LNCaP clone FGC (cell line): ENCODE measurements around the gene IL19.

Source experiments
- DNase-seq: peaks from one replicate; pipeline ENCODE4 v3.0.0-alpha.2; 2011; ENCODE audit warnings: low read depth
- H3K4me3 ChIP-seq: 2 replicates; pipeline ENCODE4 v1.5.1; 2011; ENCODE audit warnings: mild to moderate bottlenecking, low read depth, low read length, control low read depth
- CTCF ChIP-seq: IDR thresholded peaks from 2 replicates; pipeline ENCODE4 v1.5.1; 2012; ENCODE audit warnings: mild to moderate bottlenecking; ENCODE audit not compliant: control insufficient read depth, insufficient read depth; ENCODE audit errors: extremely low read depth

Gene IL19

GRCh38 chr1:206808615-206809014 is 38.0 kb downstream of the IL19 start:
- no peak overlapping the region for H3K4me3 ChIP-seq
- TF ChIP-seq CTCF: no peak
- no peak for DNase-seq

DNA sequence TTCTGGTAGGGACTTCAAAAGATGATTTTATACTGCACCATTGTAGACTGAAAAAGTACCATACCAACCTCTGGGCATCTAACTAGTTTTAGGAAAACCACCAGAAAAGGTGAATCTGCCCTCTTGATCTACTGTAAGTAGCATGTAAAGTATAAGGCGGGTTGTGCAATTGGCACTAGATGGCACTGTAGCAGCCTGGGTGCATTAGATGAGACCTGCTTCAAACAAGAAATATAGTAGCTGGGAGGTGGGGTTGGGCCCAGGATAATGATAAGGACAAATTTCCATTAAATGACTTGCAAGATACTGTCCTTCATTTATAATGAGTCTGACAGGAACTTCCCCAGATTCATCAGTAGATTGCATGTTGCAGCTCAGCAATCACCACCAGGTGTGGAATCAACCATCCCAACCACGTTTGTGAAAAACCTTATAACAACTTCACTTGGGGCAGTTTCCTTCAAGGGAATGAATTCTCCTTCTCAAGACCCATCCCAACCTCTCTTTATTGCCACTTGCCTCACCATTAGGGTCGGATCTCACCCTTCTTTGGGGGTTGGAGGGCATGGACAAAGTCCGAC is 39.0 kb downstream of the IL19 start:
- DNase-seq: peak; percentile 10
- no peak overlapping the region for H3K4me3 ChIP-seq
- TF ChIP-seq CTCF: peak; percentile 73

DNA sequence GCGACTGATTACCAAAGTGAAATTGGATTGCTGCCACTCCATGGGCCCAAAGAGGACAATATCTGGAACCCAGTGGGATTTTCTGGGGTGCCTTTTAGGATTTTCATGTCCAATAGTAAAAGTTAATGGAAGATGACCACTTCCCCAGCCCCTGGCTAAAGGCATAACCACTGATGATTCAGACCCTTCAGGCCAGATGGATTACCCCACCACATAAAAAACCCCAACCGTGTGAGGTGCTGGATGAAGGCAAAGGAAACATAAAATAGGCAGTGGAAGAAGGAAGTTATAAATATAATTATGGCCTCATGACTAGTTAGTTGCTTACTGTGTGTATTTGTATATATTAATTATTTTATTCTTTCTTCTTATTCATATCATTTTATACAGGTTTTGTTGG is 41.9 kb downstream of the IL19 start:
- no peak for DNase-seq
- no peak overlapping the region for H3K4me3 ChIP-seq
- no peak for TF ChIP-seq CTCF

- H3K4me3 ChIP-seq: no peak overlapping the region
- TF ChIP-seq CTCF: no peak
- DNase-seq: no peak
Measured at GRCh38 chr1:206814716-206815341, 44.3 kb downstream of the IL19 start.

- no peak for DNase-seq
Measured at GRCh38 chr1:206816390-206817287, 46.1 kb downstream of the IL19 start.

DNA sequence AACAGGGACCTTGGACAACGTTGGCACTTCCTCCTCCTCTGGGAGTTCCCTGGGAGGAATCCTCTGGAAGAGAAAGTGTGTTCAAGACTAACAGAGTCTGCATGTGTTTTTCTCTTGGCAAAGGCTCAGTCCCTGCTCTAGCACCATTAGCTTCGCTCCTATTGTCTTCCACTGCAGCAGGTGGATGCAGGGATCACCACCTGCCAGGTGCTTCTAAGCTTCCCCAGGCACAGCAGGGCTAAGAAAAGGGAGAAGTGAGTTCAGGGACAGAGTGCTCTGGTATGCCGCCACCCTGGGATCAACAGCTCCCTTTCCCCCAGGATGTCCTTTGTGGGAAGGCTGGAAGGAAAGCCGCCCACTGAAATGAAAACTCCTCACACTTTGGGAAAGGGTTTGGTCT is 50.9 kb downstream of the IL19 start:
- H3K4me3 ChIP-seq: no peak overlapping the region
- no peak for TF ChIP-seq CTCF
- DNase-seq: no peak

More at GRCh38 chr1:206816390-206817287, 46.1 kb downstream of the IL19 start:
- TF ChIP-seq CTCF: no peak
- no peak overlapping the region for H3K4me3 ChIP-seq
